ENCODE measurements around the gene SLC23A3.

Gene SLC23A3

DNA sequence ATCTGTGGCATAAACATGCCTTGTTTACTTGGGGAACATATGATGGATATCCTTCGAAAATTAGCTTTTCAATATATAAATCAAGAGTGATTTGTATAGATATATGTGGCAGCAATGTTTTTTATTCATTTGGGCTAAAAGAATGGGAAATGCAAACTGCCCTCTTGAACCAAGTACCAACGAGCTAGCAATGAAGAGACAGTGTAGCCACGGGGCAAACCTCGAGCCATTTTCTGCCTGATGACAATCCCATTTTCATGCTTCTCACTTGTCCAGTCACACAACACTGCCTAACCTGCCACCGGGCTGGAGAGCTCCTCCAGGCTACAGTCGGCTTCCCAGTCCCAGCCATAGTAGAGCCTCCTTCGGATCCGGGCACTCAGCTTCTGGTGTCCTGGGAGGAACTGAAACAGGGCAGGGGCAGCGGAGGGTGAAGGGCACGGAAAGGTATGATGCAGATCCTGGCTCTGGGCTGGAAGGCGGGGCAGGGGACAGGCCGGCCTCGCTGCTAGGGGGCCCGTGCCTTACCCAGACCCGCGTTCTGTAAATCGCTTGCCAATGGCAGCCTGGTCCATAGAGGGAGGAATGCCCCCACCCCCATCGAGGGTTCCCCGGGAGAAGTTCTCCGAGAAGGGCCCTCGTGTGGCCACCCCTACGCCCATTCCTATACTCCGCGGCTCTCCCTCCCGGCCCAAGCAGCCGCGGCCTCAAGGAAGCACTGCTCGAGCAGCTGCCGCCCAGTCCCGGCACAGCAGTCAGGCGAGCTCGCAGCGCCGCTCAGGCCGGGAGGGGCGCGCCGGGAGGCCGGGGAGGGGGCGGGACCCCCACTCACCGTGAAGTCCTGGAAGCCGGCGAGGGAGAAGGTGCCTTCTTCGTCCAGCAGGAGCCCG lies 6.3 kb upstream of the SLC23A3 start:
- no peak for DNase-seq (ENCODE audit: low read depth)

GRCh38 chr2:219175486-219175885 lies 5.7 kb upstream of the SLC23A3 start:
- no peak for DNase-seq (ENCODE audit: low read depth)

DNA sequence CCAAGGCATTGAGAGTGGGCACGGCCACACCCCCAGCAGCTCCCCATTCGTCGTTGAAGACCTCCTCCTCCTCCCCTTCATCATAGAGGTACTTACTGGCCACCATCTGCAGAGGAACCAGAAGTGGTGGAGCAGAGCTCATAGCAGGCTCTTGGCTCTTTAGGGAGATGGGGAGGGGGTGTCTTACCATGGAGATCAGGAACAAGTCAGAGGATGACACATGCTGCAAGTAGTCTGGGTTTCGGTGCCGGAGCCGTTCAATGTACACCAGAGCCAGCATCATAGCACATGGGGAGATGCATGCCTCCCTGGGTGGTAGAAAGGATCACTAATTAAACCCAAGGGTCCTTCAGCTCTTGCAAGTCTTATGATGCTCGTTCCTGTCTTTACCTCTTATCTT lies 5.0 kb upstream of the SLC23A3 start:
- no peak for DNase-seq (ENCODE audit: low read depth)

DNA sequence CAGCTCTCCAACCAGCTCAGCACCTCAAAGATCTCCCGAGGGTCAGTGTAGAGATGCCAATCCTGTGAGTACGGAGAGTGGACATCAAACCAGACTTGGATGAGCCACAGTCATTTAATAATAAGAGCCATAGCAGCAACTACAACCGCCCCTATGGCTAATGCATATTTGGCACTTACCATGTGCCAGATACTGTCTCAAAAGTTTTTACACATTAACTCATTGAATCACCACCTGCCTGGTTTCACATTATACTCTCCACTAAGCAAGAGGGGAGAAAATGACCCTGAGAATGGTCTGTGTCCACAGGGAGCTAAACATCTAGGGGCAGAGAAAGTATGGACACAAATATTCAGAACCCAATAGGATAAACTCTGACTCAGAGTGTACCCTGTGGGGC lies 4.3 kb upstream of the SLC23A3 start:
- no peak for DNase-seq (ENCODE audit: low read depth)

DNA sequence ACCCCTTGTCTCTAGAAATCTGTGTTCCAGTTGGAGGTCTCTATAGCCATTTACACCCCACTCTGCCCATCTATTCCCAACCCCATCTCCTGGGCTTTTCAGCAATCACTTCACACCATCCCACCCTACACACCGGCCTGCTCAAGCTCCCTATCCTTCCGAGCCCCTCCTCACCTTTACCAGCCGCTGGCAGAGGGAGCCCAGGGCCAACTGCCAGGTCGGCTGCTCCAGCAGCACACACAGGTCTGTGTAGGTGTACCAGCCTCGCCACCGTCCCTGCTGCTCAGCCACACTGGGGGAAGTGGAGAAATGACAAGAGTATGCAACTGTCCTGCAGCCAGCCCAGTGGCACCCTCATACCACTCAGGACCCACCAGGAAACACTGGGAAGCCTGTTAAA lies 3.3 kb upstream of the SLC23A3 start:
- DNase-seq (ENCODE audit: low read depth): no peak

DNA sequence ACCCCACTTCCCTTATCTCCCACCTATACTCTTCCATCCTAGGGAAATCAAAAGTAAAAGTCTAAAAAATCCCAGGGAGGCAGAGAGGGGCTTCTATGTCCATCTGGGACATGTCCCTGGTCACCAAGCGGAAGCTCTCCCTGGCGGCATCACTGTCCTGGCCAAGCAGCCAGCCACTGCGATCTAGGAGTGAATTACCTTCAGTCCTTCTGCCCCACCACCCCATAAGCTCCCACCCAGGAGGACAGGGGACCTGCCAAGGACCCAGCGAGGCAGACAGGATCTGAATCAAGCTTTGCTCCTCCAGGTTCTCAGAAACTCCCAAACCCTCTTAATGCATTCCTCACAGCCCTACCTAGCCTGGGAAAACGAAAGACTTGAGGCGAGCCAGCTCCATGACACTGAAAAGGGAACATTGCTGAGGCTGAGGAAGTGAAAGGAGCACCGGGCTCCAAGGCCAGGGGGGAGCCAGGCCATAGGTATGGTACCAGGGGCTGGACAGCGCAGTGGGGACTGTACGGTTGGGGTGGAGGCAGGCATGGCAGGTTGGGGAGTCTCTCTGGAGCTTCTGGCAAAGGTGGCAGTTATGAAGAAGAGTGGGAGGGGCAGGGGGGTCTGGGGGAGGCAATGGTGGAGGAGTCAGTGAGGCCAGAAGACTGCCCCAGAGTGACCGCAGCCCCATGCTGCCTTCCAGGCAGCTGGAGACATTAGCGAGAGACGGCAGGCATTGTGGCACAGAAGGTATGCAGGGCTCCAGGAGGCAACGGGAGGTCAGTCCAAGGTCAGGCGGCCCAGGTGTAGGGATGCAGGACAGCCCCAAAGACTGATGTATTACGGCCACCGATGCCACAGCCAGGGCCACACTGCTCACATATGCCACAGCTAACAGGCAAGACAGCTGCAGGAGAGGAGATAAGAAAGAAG lies 2.7 kb upstream of the SLC23A3 start:
- no peak for DNase-seq (ENCODE audit: low read depth)

- no peak for DNase-seq (ENCODE audit: low read depth)
These were observed 1.4 kb upstream of the SLC23A3 start for GRCh38 chr2:219171231-219171651.

DNA sequence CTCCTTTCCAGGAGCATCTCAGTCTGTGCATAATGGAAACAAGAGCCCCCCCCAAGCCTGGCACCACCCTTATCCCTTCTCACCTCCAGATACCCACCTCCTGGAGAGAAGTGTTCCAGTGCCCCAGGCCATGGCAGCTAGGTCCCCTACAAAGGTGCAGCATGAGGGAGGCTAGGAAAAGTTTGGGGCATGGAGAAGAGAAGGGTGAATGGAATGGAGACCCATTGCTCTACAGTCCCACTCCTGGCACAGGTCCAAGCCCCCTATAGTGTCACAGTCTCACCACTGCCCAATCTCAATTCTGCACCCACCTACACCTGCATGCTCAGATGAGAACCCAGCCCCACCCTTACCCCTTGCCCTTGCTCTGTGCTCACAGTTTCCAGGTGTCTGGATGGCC lies 897 bp downstream of the SLC23A3 start:
- DNase-seq (ENCODE audit: low read depth): no peak

GRCh38 chr2:219168526-219168925 lies 1.3 kb downstream of the SLC23A3 start:
- no peak for DNase-seq (ENCODE audit: low read depth)

DNA sequence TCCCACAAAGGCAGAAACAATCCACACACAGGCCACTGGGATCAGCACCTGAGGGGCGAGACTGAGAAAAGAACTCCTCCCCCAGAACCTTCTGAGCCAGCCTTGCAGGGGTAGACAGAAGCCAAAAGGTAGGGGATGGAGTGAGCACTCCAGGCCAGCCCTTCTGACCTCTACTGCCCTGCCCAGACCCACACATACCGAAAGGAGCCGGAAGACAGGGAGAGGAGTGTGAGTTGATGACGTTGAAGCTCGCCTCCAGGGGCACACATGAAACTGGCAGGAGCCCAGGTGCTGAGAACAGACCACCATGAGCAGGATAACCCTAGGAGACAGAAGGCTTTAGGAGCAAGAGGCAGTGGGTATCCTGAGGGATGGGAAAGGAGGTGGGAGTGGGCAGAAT lies 1.8 kb downstream of the SLC23A3 start:
- DNase-seq (ENCODE audit: low read depth): no peak

DNA sequence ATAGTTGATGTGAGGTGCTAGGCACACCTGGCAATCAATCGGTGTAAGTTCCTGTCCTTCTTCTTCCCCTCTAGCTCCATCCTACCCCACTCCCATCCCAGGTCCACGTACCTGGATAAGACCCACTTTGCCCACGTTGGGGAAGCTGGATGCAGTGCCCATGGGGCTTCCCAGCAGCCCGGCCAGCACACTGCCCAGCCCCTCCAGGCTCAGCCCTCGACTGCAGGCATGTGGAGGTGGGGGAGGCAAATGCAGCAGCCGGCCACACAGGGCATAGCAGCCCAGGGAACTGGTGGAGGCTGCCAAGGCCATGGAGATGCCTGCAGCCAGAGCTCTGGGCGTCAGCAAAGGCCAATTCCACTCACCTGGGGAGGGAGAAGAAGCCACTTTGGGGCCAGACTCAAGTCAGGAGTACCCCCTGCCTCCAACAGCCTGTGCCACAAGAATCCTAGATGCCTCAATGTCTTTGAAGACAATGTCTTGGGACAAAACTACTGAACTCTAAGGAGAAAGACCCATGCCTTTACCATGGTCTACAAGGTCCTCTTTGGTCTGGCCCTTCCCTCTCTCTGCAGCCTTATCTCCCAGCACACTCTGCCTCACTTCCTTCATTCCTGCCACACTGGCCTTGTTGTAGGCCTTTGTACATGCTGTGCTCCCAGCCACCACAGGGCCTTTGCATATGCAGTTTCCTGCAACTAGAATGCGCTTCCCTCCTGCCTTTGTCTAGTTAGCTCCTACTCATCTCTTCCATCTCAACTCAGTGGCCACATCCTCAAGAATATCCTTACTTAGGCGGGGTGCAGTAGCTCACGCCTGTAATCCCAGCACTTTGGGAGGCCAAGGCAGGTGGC lies 4.5 kb downstream of the SLC23A3 start:
- no peak for DNase-seq (ENCODE audit: low read depth)

- no peak for DNase-seq (ENCODE audit: low read depth)
These were observed 6.7 kb downstream of the SLC23A3 start for GRCh38 chr2:219163156-219163555.

DNA sequence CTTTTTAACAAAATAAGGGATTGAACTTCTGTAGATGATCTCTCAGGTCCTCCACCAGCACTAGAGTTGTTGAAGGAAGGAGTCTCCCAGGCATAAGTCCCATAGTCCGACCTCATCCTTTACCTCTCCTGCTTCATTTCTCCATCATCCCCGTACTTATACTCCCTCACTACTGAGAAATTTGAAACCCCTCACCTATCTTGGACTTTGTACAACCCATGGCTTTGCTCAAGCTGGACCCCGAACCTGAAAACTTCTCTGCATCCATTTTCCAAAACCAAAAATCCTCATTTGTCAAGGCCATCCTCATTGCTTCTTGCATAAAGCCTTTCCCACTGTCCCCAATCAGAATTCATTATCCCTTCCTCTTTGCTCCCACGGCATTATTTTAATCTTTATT lies 8.7 kb downstream of the SLC23A3 start:
- no peak for DNase-seq (ENCODE audit: low read depth)

GRCh38 chr2:219160186-219161017 lies 9.4 kb downstream of the SLC23A3 start, which contains the start of gene NHEJ1:
Gene NHEJ1, minus strand, starts transcription at chr2:219160815. Its CDS starts 2,453 bp downstream, at chr2:219158362.
- peak; percentile 60 for DNase-seq (ENCODE audit: low read depth)

- DNase-seq (ENCODE audit: low read depth): no peak
These were observed 10.1 kb downstream of the SLC23A3 start for GRCh38 chr2:219159771-219160185.

GRCh38 chr2:219158586-219158985 lies 11.2 kb downstream of the SLC23A3 start:
- no peak for DNase-seq (ENCODE audit: low read depth)

DNA sequence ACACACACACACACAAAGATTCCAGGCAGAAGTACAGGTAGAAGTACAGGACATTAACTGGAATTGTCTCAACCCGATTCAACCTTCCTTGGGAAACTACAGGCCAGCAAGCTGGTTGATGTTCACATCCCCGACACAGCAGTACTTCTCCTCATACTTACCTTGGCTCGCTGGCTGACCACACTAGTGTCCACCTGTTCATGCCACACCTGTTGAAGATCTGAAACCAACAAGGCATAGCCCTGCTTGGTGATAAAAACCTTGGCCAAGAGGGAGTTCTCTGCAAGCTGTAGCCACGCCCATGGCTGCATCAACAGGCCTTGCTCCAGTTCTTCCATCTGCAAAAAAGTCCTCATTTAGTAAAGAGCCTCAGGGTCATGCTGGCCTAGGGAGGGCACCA lies 11.8 kb downstream of the SLC23A3 start:
- DNase-seq (ENCODE audit: low read depth): no peak

- DNase-seq (ENCODE audit: low read depth): no peak
These were observed 12.4 kb downstream of the SLC23A3 start for GRCh38 chr2:219157396-219157795.

DNA sequence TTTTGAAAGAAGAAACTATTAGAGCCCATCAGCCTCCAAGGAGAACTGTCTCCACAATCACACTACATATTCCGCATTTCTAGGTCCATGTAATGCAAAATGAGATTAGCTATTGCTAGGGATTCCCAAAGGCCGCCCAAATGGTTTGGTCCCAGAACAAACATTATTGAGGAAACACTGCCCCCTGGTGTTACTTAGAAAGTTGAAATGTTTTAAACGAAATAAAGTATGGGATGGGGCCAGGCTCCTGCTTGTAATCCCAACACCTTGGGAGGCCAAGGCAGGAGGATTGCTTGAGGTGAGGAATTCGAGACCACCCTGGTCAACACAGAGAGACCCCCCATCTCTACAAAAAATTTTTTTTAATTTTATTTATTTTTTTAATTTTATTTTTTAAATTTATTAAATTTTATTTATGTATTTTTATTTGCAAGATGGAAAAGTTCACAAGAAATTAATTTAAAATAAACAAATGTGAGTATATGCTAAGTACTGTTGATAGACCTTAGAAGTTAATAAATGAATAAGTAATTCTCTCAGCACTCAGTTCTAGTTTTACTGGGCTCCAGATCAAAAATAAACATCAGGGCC lies 14.7 kb downstream of the SLC23A3 start:
- no peak for DNase-seq (ENCODE audit: low read depth)

GRCh38 chr2:219149667-219150066 lies 20.2 kb downstream of the SLC23A3 start:
- DNase-seq (ENCODE audit: low read depth): no peak

GRCh38 chr2:219142329-219142728 lies 27.5 kb downstream of the SLC23A3 start:
- DNase-seq (ENCODE audit: low read depth): no peak

All from non-pigmented ciliary epithelial cell (primary cell).